ENCODE data around the gene THSD4.

GRCh38 chr15:71650603-71651002 is 535.3 kb downstream of the THSD4 start:
- TF ChIP-seq, protein P1, sequence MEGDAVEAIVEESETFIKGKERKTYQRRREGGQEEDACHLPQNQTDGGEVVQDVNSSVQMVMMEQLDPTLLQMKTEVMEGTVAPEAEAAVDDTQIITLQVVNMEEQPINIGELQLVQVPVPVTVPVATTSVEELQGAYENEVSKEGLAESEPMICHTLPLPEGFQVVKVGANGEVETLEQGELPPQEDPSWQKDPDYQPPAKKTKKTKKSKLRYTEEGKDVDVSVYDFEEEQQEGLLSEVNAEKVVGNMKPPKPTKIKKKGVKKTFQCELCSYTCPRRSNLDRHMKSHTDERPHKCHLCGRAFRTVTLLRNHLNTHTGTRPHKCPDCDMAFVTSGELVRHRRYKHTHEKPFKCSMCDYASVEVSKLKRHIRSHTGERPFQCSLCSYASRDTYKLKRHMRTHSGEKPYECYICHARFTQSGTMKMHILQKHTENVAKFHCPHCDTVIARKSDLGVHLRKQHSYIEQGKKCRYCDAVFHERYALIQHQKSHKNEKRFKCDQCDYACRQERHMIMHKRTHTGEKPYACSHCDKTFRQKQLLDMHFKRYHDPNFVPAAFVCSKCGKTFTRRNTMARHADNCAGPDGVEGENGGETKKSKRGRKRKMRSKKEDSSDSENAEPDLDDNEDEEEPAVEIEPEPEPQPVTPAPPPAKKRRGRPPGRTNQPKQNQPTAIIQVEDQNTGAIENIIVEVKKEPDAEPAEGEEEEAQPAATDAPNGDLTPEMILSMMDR (conservative IDR thresholded peaks at IDR 0.05) = no peak
- no peak for TF ChIP-seq EZH2 (IDR thresholded peaks at IDR 0.05; ENCODE audit: low read depth)
